ENCODE data around the gene WNT3.

DNA sequence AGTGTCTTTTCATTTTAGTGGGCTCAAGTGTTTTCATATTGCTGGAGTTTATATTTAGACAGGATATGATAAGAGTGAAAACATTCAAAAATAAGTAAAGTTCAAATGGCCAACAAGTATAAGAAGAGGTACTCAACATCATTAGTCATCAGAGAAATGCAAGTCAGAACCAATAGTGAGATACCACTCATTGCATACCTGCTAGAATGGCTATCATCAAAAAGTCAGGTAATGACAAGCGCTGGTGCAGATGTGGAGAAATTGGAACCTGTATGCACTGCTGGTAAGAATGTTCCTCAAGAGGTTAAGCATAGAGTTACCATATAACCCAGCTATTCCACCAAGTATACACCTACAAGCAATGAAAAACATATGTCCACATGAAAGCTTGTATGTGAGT, 87.8 kb downstream of the WNT3 start:
- TF ChIP-seq, protein P1, sequence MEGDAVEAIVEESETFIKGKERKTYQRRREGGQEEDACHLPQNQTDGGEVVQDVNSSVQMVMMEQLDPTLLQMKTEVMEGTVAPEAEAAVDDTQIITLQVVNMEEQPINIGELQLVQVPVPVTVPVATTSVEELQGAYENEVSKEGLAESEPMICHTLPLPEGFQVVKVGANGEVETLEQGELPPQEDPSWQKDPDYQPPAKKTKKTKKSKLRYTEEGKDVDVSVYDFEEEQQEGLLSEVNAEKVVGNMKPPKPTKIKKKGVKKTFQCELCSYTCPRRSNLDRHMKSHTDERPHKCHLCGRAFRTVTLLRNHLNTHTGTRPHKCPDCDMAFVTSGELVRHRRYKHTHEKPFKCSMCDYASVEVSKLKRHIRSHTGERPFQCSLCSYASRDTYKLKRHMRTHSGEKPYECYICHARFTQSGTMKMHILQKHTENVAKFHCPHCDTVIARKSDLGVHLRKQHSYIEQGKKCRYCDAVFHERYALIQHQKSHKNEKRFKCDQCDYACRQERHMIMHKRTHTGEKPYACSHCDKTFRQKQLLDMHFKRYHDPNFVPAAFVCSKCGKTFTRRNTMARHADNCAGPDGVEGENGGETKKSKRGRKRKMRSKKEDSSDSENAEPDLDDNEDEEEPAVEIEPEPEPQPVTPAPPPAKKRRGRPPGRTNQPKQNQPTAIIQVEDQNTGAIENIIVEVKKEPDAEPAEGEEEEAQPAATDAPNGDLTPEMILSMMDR (IDR thresholded peaks at IDR 0.05; ENCODE audit: poor library complexity), result no peak
- TF ChIP-seq EZH2 (IDR thresholded peaks at IDR 0.05; ENCODE audit: borderline replicate concordance), result no peak

Measured in hepatocyte (in vitro differentiated cells).